Activated naive CD4-positive, alpha-beta T cell treated with anti-CD3 and anti-CD28 coated beads, Interleukin-2, amount 10 ng/mL, durations not matched to agents 7 days and 5 days (primary cell): ENCODE data around the gene SCN4A.
"Not testable (repeated sequence)": the region's sequence is repeated elsewhere in the genome, so short reads cannot be mapped to it uniquely, and the experiment has no call there.

Experiments
- CTCF ChIA-PET: fragments of 350-600 bp; sonication (Branson Sonifier 250); formaldehyde crosslinking; loops from one replicate; lab custom pipeline; 2021; ENCODE audit warnings: antibody characterized with exemption; lab: Charles Lee
- DNase-seq: peaks from one replicate; pipeline ENCODE4 v3.0.0-alpha.2; 2020
- H3K27ac Mint-ChIP-seq: one replicate; pipeline ENCODE4 v1.8.0; 2021; ENCODE audit warnings: mild to moderate bottlenecking, moderate library complexity, mixed read lengths
- H3K27me3 Mint-ChIP-seq: one replicate; pipeline ENCODE4 v1.8.0; 2021; ENCODE audit warnings: mild to moderate bottlenecking, mixed read lengths
- H3K36me3 Mint-ChIP-seq: one replicate; pipeline ENCODE4 v1.8.0; 2021; ENCODE audit warnings: mixed read lengths
- H3K4me1 Mint-ChIP-seq: one replicate; pipeline ENCODE4 v1.8.0; 2021; ENCODE audit warnings: mixed read lengths
- H3K4me3 Mint-ChIP-seq: one replicate; pipeline ENCODE4 v1.8.0; 2021; ENCODE audit warnings: mild to moderate bottlenecking, moderate library complexity, mixed read lengths
- H3K9me3 Mint-ChIP-seq: one replicate; pipeline ENCODE4 v1.8.0; 2021; ENCODE audit warnings: mixed read lengths

The SCN4A gene

GRCh38 chr17:63892316-63893037, 80.2 kb downstream of the SCN4A start:
- not testable (repeated sequence) for DNase-seq, H3K9me3 Mint-ChIP-seq

GRCh38 chr17:63889026-63889848, 83.5 kb downstream of the SCN4A start:
- H3K4me3 Mint-ChIP-seq, H3K36me3 Mint-ChIP-seq, H3K9me3 Mint-ChIP-seq, H3K4me1 Mint-ChIP-seq, H3K27ac Mint-ChIP-seq: not testable (repeated sequence)
- H3K27me3 Mint-ChIP-seq, result peaks cover 60% of the 10 kb centered on the region
- peak; percentile 34 for DNase-seq
- CTCF ChIA-PET, result interaction anchor here (0.7 to 3.2 kb wide), 11 partner anchors 9 to 393 kb away, joined by 3 to 22 read pairs (median 4); partner anchors contain the start of gene CSH2

More at GRCh38 chr17:63892316-63893037, 80.2 kb downstream of the SCN4A start:
- H3K27ac Mint-ChIP-seq, H3K4me3 Mint-ChIP-seq, H3K4me1 Mint-ChIP-seq, H3K36me3 Mint-ChIP-seq: not testable (repeated sequence)
- peaks cover 43% of the 10 kb centered on the region for H3K27me3 Mint-ChIP-seq
- CTCF ChIA-PET, result interaction anchor here (1.1 kb wide), 2 partner anchors 26 to 241 kb away, joined by 3 to 4 read pairs; no protein-coding TSS in a partner anchor
